Measurements from ENCODE around the gene DUSP6. TPM values are rescaled to one million over a fixed set of nuclear protein-coding genes. Genes with fewer than 3 reads are reported as not detected.

DUSP6 gene
- total and polyA plus RNA-seq, 2 donors (not counting 1 experiment from before 2014, with no cell fraction given): 3.2 to 42.2 TPM

DNA sequence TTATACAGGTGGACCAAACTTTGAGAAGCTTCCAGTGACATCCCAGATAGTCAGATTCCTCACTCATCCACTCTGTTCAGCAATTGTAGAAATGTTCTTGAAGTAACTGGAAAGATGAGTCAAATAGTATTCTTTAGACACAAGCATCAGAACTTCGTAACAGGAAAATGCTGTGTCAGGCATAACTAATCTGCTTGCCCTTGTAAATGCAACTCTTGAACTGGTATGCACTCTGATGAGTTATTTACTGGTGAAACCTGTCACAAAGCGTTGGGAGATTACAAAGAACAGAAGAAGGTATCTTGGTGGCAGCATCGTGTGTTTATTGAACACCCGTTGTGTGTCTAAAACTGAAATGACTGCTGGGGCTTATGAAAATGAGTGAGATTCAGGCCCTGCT is 10.8 kb upstream of the DUSP6 start:
- Histone ChIP-seq H3K4me1 (ENCODE audit: control insufficient read depth in 2 of 2, insufficient read depth in 2 of 2, low read length in 2 of 2) (no peaks in the 10 kb centered on the region), H3K9me3 (ENCODE audit: control extremely low read depth in 1 of 3, control insufficient read depth in 2 of 3, insufficient read depth in 1 of 3, low read length in 2 of 3) (no peaks in the 10 kb centered on the region), H3K9ac (ENCODE audit: low read length) (no peak overlapping the region), H4K20me1 (ENCODE audit: control insufficient read depth, insufficient read depth, low read length, poor library complexity, severe bottlenecking) (no peaks in the 10 kb centered on the region), H2AFZ (ENCODE audit: insufficient read depth, low read depth, low read length, poor library complexity, severe bottlenecking) (no peak overlapping the region), H3K27me3 (replicated peaks in 1 of 4; ENCODE audit: control extremely low read depth in 1 of 4, control insufficient read depth in 3 of 4, insufficient read depth in 4 of 4, low read length in 3 of 4) (no peaks in the 10 kb centered on the region), H3K4me3 (ENCODE audit: control extremely low read depth in 1 of 5, extremely low read depth in 1 of 5, insufficient read depth in 1 of 5, low read depth in 2 of 5, low read length in 4 of 5) (no peak overlapping the region), H3K36me3 (replicated peaks in 1 of 2; ENCODE audit: control extremely low read depth in 1 of 2, control insufficient read depth in 1 of 2, extremely low read depth in 1 of 2, insufficient read depth in 2 of 2, low read length in 1 of 2) (no peaks in the 10 kb centered on the region), H3K27ac (ENCODE audit: low read length in 2 of 2) (no peak overlapping the region), H3K4me2 (replicated peaks; ENCODE audit: low read depth, low read length, poor library complexity, severe bottlenecking) (no peak overlapping the region), H3K79me2 (ENCODE audit: control insufficient read depth, insufficient read depth, low read length) (peaks cover 20% of the 10 kb centered on the region)
- H3K27ac Mint-ChIP-seq: no peak overlapping the region
- ATAC-seq (ENCODE audit: low read depth) (no peak), DNase-seq (no peak)
- no peaks in the 10 kb centered on the region for H3K27me3 Mint-ChIP-seq
- H3K9me3 Mint-ChIP-seq (ENCODE audit: insufficient read depth): no peaks in the 10 kb centered on the region
- TF ChIP-seq, protein P1, sequence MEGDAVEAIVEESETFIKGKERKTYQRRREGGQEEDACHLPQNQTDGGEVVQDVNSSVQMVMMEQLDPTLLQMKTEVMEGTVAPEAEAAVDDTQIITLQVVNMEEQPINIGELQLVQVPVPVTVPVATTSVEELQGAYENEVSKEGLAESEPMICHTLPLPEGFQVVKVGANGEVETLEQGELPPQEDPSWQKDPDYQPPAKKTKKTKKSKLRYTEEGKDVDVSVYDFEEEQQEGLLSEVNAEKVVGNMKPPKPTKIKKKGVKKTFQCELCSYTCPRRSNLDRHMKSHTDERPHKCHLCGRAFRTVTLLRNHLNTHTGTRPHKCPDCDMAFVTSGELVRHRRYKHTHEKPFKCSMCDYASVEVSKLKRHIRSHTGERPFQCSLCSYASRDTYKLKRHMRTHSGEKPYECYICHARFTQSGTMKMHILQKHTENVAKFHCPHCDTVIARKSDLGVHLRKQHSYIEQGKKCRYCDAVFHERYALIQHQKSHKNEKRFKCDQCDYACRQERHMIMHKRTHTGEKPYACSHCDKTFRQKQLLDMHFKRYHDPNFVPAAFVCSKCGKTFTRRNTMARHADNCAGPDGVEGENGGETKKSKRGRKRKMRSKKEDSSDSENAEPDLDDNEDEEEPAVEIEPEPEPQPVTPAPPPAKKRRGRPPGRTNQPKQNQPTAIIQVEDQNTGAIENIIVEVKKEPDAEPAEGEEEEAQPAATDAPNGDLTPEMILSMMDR (IDR thresholded peaks at IDR 0.05): no peak
- H3K4me1 Mint-ChIP-seq: no peaks in the 10 kb centered on the region
- WGBS (ENCODE audit: insufficient coverage): 98% methylated on average over 4 of the region's 4 CpGs
- CTCF ChIA-PET: no interaction called here
- no peak overlapping the region for H3K4me3 Mint-ChIP-seq
- POLR2A ChIA-PET: no interaction called here
- intact Hi-C loops (cut with micrococcal nuclease): no loop called here

GRCh38 chr12:89359615-89360014 is 7.3 kb upstream of the DUSP6 start:
- DNase-seq (no peak), ATAC-seq (ENCODE audit: low read depth) (no peak)
- Histone ChIP-seq H3K4me2 (replicated peaks; ENCODE audit: low read depth, low read length, poor library complexity, severe bottlenecking) (no peak overlapping the region), H4K20me1 (ENCODE audit: control insufficient read depth, insufficient read depth, low read length, poor library complexity, severe bottlenecking) (no peaks in the 10 kb centered on the region), H3K27ac (ENCODE audit: low read length in 2 of 2) (no peak overlapping the region), H3K79me2 (ENCODE audit: control insufficient read depth, insufficient read depth, low read length) (peaks cover 22% of the 10 kb centered on the region), H3K27me3 (replicated peaks in 1 of 4; ENCODE audit: control extremely low read depth in 1 of 4, control insufficient read depth in 3 of 4, insufficient read depth in 4 of 4, low read length in 3 of 4) (no peaks in the 10 kb centered on the region), H3K36me3 (replicated peaks in 1 of 2; ENCODE audit: control extremely low read depth in 1 of 2, control insufficient read depth in 1 of 2, extremely low read depth in 1 of 2, insufficient read depth in 2 of 2, low read length in 1 of 2) (no peaks in the 10 kb centered on the region), H3K4me1 (ENCODE audit: control insufficient read depth in 2 of 2, insufficient read depth in 2 of 2, low read length in 2 of 2) (peaks cover 17 to 19% of the 10 kb centered on the region in 2 donors), H3K9ac (ENCODE audit: low read length) (no peak overlapping the region), H2AFZ (ENCODE audit: insufficient read depth, low read depth, low read length, poor library complexity, severe bottlenecking) (no peak overlapping the region), H3K4me3 (ENCODE audit: control extremely low read depth in 1 of 5, extremely low read depth in 1 of 5, insufficient read depth in 1 of 5, low read depth in 2 of 5, low read length in 4 of 5) (no peak overlapping the region), H3K9me3 (ENCODE audit: control extremely low read depth in 1 of 3, control insufficient read depth in 2 of 3, insufficient read depth in 1 of 3, low read length in 2 of 3) (no peaks in the 10 kb centered on the region)
- ChIA-PET CTCF (interaction anchor here (1.4 kb wide), 1 partner anchor 14 kb away, joined by 3 read pairs; no protein-coding TSS in a partner anchor), POLR2A (no interaction called here)
- H3K9me3 Mint-ChIP-seq (ENCODE audit: insufficient read depth): no peaks in the 10 kb centered on the region
- no peak for TF ChIP-seq EZH2 (IDR thresholded peaks at IDR 0.05; ENCODE audit: borderline replicate concordance, insufficient read depth, low read depth, low read length, poor library complexity, severe bottlenecking)
- TF ChIP-seq, protein P1 (IDR thresholded peaks at IDR 0.05): no peak
- intact Hi-C loops (cut with micrococcal nuclease): no loop called here
- H3K27me3 Mint-ChIP-seq: no peaks in the 10 kb centered on the region
- H3K27ac Mint-ChIP-seq: no peak overlapping the region
- peaks cover 12% of the 10 kb centered on the region for H3K4me1 Mint-ChIP-seq
- WGBS (ENCODE audit: insufficient coverage): no CpG with 5 or more reads among the region's 3 CpGs
- no peak overlapping the region for H3K4me3 Mint-ChIP-seq
